DMS 273 treated with DMSO at 0.1 percent for 48 hours (cell line): ENCODE results near the gene MME.

Experiments
- DNase-seq: peaks from one replicate; lab custom pipeline; 2025; lab: John Stamatoyannopoulos, UW

Gene MME

GRCh38 chr3:155147588-155147987, 67.5 kb downstream of the MME start:
- no peak for DNase-seq

- no peak for DNase-seq
Observed at GRCh38 chr3:155149494-155149893, 69.4 kb downstream of the MME start.

- no peak for DNase-seq
Observed at GRCh38 chr3:155153242-155154186, 73.4 kb downstream of the MME start.

GRCh38 chr3:155154255-155154654, 74.1 kb downstream of the MME start:
- DNase-seq: no peak

GRCh38 chr3:155158346-155159037, 78.4 kb downstream of the MME start:
- DNase-seq: no peak

- no peak for DNase-seq
Observed at GRCh38 chr3:155159301-155159700, 79.2 kb downstream of the MME start.

GRCh38 chr3:155161640-155162292, 81.6 kb downstream of the MME start:
- no peak for DNase-seq

- no peak for DNase-seq
Observed at GRCh38 chr3:155164306-155164705, 84.2 kb downstream of the MME start.

- DNase-seq: no peak
Observed at GRCh38 chr3:155166441-155166840, 86.3 kb downstream of the MME start.

GRCh38 chr3:155169197-155169596, 89.1 kb downstream of the MME start:
- DNase-seq: no peak

- DNase-seq: no peak
Observed at GRCh38 chr3:155173771-155174170, 93.7 kb downstream of the MME start.

GRCh38 chr3:155178810-155179436, 98.8 kb downstream of the MME start:
- DNase-seq: no peak

GRCh38 chr3:155179437-155179827, 99.3 kb downstream of the MME start:
- no peak for DNase-seq

- DNase-seq: no peak
Observed at GRCh38 chr3:155179966-155180757, 100.0 kb downstream of the MME start.

- no peak for DNase-seq
Observed at GRCh38 chr3:155182467-155182866, 102.3 kb downstream of the MME start.

- DNase-seq: no peak
Observed at GRCh38 chr3:155184011-155184410, 103.9 kb downstream of the MME start.

GRCh38 chr3:155185631-155186071, 105.5 kb downstream of the MME start:
- no peak for DNase-seq

- DNase-seq: no peak
Observed at GRCh38 chr3:155188031-155188430, 107.9 kb downstream of the MME start.

GRCh38 chr3:155189478-155189877, 109.4 kb downstream of the MME start:
- DNase-seq: no peak

- DNase-seq: no peak
Observed at GRCh38 chr3:155190691-155191090, 110.6 kb downstream of the MME start.
